Measurements from ENCODE around the gene BCKDK. TPM values are rescaled to one million over a fixed set of nuclear protein-coding genes. Genes with fewer than 3 reads are reported as not detected.

Gene BCKDK
- total RNA-seq, 1 donor from 2014 or later = 47.5 TPM

DNA sequence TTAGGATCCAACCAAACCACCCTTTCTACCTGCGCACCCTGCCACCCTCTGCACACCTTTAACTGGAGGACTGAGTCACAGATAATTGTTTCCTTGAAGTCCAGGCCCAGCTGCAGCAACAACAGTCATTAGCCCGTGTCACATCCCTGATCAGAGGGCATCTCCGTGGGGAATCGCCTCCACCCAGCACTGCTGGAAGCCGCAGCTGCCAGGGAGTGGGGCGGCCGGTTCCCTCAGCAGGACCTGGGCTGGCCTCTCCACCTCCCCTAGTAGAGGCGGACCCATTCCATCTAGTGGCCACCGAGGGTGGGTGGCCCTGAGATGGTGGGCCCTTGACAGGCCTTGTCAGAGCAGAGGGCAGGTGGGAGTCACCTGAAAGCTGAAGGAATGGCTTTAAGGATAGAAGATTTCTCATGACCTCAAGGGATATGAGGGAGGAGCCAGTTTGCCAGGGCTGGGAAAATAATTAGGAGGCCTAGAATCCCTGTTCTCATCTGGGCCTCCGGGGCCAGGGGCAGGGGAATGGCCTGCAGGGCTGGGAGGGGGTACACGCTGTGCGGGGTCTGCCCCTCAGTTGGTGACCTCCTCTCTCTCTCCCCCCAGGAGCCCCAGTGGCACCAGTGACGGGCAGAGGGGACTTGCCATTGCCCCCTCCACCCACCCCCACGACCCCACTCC is 25.7 kb upstream of the BCKDK start:
- DNase-seq (ENCODE audit: low spot score) = no peak
- no peak overlapping the region for H3K27ac Mint-ChIP-seq
- H3K27me3 Mint-ChIP-seq (ENCODE audit: low read depth) = no peaks in the 10 kb centered on the region
- H3K4me1 Mint-ChIP-seq (ENCODE audit: low read depth) = peaks cover 2% of the 10 kb centered on the region
- H3K9me3 Mint-ChIP-seq = no peaks in the 10 kb centered on the region
- H3K4me3 Mint-ChIP-seq (ENCODE audit: low read depth) = no peak overlapping the region
- peaks cover 43% of the 10 kb centered on the region for H3K36me3 Mint-ChIP-seq (ENCODE audit: low read depth)
- intact Hi-C loops (cut with micrococcal nuclease) = no loop called here

DNA sequence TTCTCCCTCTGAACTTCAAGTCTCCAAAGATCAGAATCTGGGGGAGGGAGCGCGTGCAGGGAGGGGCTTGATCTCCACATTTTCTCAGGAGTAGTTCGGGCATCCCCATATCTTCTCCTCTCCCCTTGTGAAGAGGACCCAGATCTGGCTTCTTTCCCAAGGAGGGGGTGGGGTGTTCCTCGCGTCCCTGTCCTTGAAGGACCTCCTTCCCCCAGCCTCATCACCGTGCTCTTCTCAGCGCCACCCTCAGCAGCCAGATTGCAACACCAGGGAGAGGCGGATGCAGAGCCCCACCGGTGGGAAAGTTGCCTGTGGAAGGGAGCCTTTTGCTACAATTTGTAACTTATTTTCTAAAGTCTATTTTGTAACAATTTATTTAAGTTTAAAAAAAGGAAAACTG is 25.1 kb upstream of the BCKDK start:
- no peaks in the 10 kb centered on the region for H3K27me3 Mint-ChIP-seq (ENCODE audit: low read depth)
- H3K4me1 Mint-ChIP-seq (ENCODE audit: low read depth) = peaks cover 2% of the 10 kb centered on the region
- no peak overlapping the region for H3K4me3 Mint-ChIP-seq (ENCODE audit: low read depth)
- no peak overlapping the region for H3K27ac Mint-ChIP-seq
- peaks cover 37% of the 10 kb centered on the region for H3K36me3 Mint-ChIP-seq (ENCODE audit: low read depth)
- H3K9me3 Mint-ChIP-seq = no peaks in the 10 kb centered on the region
- DNase-seq (ENCODE audit: low spot score) = no peak
- intact Hi-C loops (cut with micrococcal nuclease) = no loop called here

DNA sequence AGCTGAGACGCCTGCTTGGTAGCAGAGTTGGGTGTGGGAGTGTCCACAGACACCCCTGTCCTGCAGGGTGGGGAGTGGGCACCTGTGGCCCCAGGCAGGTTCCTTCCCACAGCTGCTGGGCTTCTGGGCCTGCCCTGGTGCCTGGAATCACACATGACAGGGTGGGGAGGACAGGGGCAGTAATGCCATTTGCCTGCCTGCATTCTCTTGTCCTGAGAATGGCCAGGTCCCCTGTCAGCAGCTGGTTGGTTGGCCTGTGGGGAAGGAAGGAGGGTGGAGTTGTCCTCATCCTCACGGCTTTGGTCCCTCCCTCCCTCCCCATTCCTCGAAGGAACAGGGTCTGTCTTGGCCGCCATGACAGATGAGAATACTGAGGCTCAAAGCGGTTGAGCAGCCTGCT is 24.6 kb upstream of the BCKDK start:
- Mint-ChIP-seq H3K4me3 (ENCODE audit: low read depth) (no peak overlapping the region), H3K9me3 (no peaks in the 10 kb centered on the region), H3K27me3 (ENCODE audit: low read depth) (no peaks in the 10 kb centered on the region), H3K4me1 (ENCODE audit: low read depth) (peaks cover 2% of the 10 kb centered on the region), H3K27ac (no peak overlapping the region), H3K36me3 (ENCODE audit: low read depth) (peaks cover 33% of the 10 kb centered on the region)
- DNase-seq (ENCODE audit: low spot score) = no peak
- intact Hi-C loops (cut with micrococcal nuclease) = no loop called here

DNA sequence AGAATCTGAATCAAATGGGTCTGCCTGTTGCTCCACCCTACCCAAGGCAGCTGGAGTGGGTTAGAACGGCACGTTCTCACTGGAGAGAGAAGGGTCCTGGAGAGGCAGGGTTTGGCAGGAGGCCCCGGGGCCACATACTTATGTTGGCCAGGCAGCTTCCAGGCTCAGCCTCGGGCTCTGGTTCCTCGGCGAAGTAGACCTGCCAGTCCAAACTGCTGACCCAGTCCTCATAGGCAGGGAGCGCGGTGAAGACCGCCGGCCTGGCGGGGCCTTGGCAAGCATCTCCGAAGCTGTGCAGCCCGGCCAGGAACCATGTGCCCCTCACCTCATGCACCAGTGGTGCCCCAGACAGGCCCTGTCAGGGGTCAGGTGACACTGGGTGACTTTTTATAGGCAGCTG is 24.2 kb upstream of the BCKDK start:
- intact Hi-C loops (cut with micrococcal nuclease) = no loop called here

DNA sequence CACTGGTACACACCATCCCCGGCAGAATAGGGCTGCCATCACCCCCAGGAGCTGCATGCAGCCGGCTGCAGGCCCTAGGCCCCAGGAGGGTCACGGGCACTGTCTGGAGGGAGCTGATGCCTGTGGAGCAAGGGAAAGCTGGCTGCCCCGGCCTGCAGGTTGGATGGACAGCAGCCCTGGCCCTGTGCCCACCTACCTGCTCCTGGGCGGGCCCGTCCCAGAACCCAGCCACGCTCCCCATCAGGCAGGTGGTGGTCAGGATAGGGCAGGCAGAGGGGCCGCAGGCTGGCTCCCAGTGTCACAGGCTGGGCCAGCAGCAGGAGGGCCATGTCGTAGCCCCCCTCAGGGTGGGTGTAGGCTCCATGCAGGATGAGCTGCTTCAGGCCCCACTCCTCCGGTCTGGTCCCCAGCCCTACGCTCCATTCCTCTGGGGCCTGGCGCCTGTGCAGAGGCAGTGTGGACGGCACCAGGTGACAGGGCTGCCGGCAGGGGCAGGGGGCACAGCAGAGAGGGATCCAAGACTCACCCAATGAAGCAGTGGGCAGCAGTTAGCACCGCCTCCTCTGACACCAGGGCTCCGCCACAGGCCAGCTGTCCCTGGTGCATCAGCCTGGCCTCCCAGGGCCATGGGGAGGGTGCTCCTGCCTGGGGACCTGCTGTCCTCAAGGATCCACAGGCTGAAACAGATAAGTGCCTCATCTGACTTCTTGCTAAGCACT is 23.4 kb upstream of the BCKDK start:
- no peak overlapping the region for H3K4me3 Mint-ChIP-seq (ENCODE audit: low read depth)
- no peak overlapping the region for H3K27ac Mint-ChIP-seq
- H3K4me1 Mint-ChIP-seq (ENCODE audit: low read depth) = peaks cover 2% of the 10 kb centered on the region
- DNase-seq (ENCODE audit: low spot score) = no peak
- intact Hi-C loops (cut with micrococcal nuclease) = no loop called here
- peaks cover 27% of the 10 kb centered on the region for H3K36me3 Mint-ChIP-seq (ENCODE audit: low read depth)
- H3K9me3 Mint-ChIP-seq = no peaks in the 10 kb centered on the region
- H3K27me3 Mint-ChIP-seq (ENCODE audit: low read depth) = no peaks in the 10 kb centered on the region

More for the DNA sequence above, 24.2 kb upstream of the BCKDK start:
- no peak overlapping the region for H3K27ac Mint-ChIP-seq
- no peaks in the 10 kb centered on the region for H3K27me3 Mint-ChIP-seq (ENCODE audit: low read depth)
- DNase-seq (ENCODE audit: low spot score) = no peak
- H3K4me3 Mint-ChIP-seq (ENCODE audit: low read depth) = no peak overlapping the region
- H3K9me3 Mint-ChIP-seq = no peaks in the 10 kb centered on the region
- H3K36me3 Mint-ChIP-seq (ENCODE audit: low read depth) = peaks cover 29% of the 10 kb centered on the region
- H3K4me1 Mint-ChIP-seq (ENCODE audit: low read depth) = peaks cover 2% of the 10 kb centered on the region

DNA sequence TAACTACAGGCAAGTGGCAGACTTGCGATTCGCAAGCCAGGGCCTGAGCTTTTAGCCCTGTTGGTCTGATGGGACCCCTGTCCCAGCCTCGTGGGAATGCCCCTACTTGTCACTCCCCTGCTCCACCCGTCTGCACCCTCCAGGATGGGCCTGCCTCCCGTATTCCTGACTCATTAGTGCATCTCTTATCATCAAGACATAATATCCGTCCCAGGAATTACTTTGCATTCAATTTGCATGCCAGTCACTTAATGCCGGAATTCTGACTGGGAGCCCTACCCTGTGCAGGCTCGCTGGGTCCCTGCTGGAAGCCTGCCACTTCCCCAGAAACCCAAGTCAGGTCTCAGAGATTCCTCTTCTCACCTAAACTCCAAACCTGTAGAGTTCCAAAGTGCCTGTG is 22.8 kb upstream of the BCKDK start:
- H3K4me3 Mint-ChIP-seq (ENCODE audit: low read depth) = no peak overlapping the region
- H3K4me1 Mint-ChIP-seq (ENCODE audit: low read depth) = peaks cover 2% of the 10 kb centered on the region
- intact Hi-C loops (cut with micrococcal nuclease) = no loop called here
- no peaks in the 10 kb centered on the region for H3K9me3 Mint-ChIP-seq
- H3K27ac Mint-ChIP-seq = no peak overlapping the region
- DNase-seq (ENCODE audit: low spot score) = no peak
- no peaks in the 10 kb centered on the region for H3K27me3 Mint-ChIP-seq (ENCODE audit: low read depth)
- H3K36me3 Mint-ChIP-seq (ENCODE audit: low read depth) = peaks cover 26% of the 10 kb centered on the region

DNA sequence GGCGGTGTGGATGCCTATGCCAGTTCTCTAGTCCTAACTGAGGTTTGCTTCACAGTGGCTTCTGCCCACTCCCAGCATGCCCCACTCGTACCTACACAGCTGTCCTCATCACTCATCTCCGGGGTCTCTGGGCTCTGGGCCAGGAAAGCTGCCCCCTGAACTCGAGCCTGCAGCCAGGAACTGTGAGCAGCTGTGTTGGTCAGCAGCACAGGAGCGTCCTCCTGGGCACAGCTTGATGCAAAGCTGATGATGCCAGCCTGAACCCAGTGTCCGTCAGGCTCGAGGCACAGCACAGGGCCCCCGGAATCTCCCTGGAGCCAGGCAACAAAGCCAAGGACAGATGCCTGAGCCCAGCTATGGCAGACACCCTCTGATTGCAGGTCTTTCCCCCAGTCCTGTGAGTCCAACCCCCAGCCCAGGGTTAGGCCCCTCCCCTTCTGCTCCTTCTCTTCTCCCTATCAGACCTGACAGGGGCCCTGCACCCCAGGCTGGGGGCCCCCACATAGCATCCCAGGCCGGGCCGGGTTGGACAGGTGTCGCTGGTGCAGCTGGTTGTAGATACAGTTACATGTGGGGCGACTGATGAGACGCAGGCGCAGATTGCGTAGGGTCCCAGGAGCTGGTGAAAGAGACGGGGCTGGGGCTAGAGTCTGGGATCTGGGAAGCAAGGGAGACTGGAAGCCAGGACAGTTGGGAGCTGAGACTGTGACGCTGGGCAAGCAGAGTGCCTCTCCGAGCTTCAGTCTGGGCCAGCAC is 22.1 kb upstream of the BCKDK start:
- H3K9me3 Mint-ChIP-seq = no peaks in the 10 kb centered on the region
- H3K27me3 Mint-ChIP-seq (ENCODE audit: low read depth) = no peaks in the 10 kb centered on the region
- no peak for DNase-seq (ENCODE audit: low spot score)
- no peak overlapping the region for H3K4me3 Mint-ChIP-seq (ENCODE audit: low read depth)
- intact Hi-C loops (cut with micrococcal nuclease) = no loop called here
- no peak overlapping the region for H3K27ac Mint-ChIP-seq
- H3K36me3 Mint-ChIP-seq (ENCODE audit: low read depth) = peaks cover 26% of the 10 kb centered on the region
- peaks cover 2% of the 10 kb centered on the region for H3K4me1 Mint-ChIP-seq (ENCODE audit: low read depth)

DNA sequence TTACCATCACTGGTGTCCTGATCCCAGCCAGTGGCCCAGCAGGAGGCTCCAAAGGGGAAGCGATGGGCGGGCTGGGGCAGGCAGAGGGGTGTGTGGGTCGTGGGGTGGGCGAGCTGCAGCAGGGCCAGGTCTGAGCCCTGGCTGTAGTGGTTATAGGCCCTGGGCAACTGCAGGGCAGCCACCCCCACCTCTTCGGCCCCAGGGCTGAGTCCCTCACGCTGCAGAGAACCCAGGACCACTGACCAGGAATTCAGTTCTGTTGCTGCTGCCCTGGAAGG is 21.6 kb upstream of the BCKDK start:
- DNase-seq (ENCODE audit: low spot score) = no peak
- peaks cover 27% of the 10 kb centered on the region for H3K36me3 Mint-ChIP-seq (ENCODE audit: low read depth)
- intact Hi-C loops (cut with micrococcal nuclease) = no loop called here
- no peaks in the 10 kb centered on the region for H3K9me3 Mint-ChIP-seq
- no peak overlapping the region for H3K4me3 Mint-ChIP-seq (ENCODE audit: low read depth)
- H3K27me3 Mint-ChIP-seq (ENCODE audit: low read depth) = no peaks in the 10 kb centered on the region
- peaks cover 2% of the 10 kb centered on the region for H3K4me1 Mint-ChIP-seq (ENCODE audit: low read depth)
- H3K27ac Mint-ChIP-seq = no peak overlapping the region

DNA sequence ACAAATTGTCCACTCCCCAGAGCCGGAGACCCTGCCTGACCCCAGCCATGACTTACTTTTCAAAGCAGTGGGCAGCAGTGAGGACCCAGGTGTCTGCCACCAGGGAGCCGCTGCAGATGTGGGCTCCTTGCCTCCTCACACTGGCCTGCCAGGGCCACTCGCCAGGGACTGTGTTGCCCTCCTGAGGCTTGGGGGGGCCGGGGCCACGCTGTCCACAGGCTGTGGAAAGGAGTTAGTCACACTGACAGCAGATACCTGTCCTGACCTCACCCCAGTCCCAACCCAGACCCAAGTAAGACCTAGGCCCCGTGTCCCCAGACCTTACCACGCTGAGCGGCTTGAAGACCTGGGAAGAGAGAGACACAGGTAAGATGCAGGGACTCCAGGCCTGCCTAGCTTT is 20.7 kb upstream of the BCKDK start:
- Mint-ChIP-seq H3K9me3 (no peaks in the 10 kb centered on the region), H3K36me3 (ENCODE audit: low read depth) (peaks cover 23% of the 10 kb centered on the region), H3K4me3 (ENCODE audit: low read depth) (no peak overlapping the region), H3K4me1 (ENCODE audit: low read depth) (peaks cover 2% of the 10 kb centered on the region), H3K27me3 (ENCODE audit: low read depth) (no peaks in the 10 kb centered on the region), H3K27ac (no peak overlapping the region)
- no peak for DNase-seq (ENCODE audit: low spot score)
- intact Hi-C loops (cut with micrococcal nuclease) = no loop called here

DNA sequence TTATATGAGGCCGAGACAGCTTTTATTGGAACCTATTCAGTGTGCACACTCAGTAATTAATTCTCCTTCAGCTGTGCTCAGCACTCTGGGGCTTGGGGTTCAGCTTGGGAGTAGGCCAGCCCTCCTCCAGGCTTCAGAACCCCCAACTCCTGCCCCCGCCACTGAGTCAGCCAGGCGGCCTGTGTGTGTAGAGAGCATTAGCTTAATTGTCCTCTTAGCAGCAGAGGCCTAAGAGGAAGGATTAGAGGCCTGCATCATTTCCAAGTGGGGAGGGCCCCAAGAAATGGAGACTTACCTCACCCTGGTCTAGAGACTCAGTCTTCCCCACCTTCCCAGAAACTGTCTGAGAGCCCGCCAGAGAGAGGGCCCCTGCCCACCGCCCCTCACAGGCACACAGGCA is 20.2 kb upstream of the BCKDK start:
- intact Hi-C loops (cut with micrococcal nuclease) = no loop called here
- H3K4me1 Mint-ChIP-seq (ENCODE audit: low read depth) = peaks cover 5% of the 10 kb centered on the region
- no peaks in the 10 kb centered on the region for H3K9me3 Mint-ChIP-seq
- H3K36me3 Mint-ChIP-seq (ENCODE audit: low read depth) = peaks cover 24% of the 10 kb centered on the region
- no peak overlapping the region for H3K4me3 Mint-ChIP-seq (ENCODE audit: low read depth)
- H3K27me3 Mint-ChIP-seq (ENCODE audit: low read depth) = no peaks in the 10 kb centered on the region
- H3K27ac Mint-ChIP-seq = no peak overlapping the region
- no peak for DNase-seq (ENCODE audit: low spot score)

DNA sequence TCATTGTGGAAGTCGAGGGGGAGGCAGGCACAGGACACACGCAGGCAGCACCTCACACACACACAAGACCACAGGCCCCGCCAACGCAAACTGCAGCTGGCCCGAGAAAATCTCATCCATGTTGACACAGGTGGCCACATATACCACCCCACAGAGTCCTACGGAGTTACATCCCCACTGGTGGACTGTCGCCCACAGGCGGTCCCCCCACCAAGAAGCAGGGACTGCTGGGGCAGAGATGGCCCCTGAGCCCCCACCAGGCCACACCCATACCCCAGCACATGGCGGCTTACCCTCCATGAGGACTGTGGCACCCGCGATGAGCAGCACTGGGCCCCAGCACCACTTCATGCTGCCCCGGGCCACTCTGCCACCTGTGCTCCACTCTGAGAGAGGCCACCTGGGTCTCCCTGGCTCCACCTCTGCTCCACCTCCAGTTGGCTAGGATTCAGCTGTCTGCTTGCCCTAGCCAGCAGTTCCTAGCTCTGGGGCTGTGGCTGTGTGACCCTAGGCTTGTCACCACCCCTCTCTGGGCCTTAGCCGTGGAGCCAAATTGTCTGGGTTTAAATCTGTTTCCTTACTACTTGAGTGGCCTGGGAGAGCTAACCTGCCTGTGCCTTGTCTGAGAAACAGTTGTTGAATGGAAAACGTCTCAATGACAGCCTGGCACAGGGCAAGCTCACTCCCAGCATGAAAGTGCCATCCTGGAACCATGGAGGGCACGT is 19.6 kb upstream of the BCKDK start, which contains the start of gene PRSS53:
Gene PRSS53 (minus strand): TSS at position 485 of the 725 bp plus-strand sequence. CDS start 134 bp downstream, at position 351.
- no peaks in the 10 kb centered on the region for H3K9me3 Mint-ChIP-seq
- intact Hi-C loops (cut with micrococcal nuclease) = no loop called here
- no peak within 1 kb of the TSS for H3K4me3 Mint-ChIP-seq (ENCODE audit: low read depth)
- H3K27ac Mint-ChIP-seq = no peak within 1 kb of the TSS
- H3K4me1 Mint-ChIP-seq (ENCODE audit: low read depth) = peaks cover 9% of the 10 kb centered on the region
- no peaks in the 10 kb centered on the region for H3K27me3 Mint-ChIP-seq (ENCODE audit: low read depth)
- peaks cover 24% of the 10 kb centered on the region for H3K36me3 Mint-ChIP-seq (ENCODE audit: low read depth)
- DNase-seq (ENCODE audit: low spot score) = no peak

DNA sequence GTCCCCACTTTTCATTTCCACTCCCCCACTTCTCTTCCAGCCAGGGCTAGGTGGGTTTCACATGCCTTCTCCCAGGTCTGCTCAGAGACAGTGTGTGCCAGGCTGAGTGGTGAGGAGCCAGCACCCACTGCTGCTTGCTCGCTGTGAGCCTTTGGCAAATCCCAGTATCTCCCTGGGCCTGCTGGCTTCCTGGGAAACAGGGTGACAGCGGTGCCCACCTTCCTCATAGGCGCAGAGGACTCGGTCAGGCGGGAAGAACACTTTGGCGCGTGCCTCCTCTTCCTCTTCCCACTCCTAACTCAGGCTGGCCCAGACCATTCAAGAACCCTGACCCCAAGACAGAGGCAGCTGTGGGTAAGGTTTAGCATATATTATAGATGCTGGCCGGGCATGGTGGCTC is 19.0 kb upstream of the BCKDK start:
- intact Hi-C loops (cut with micrococcal nuclease) = no loop called here
- H3K4me1 Mint-ChIP-seq (ENCODE audit: low read depth) = peaks cover 15% of the 10 kb centered on the region
- H3K27ac Mint-ChIP-seq = no peak overlapping the region
- H3K36me3 Mint-ChIP-seq (ENCODE audit: low read depth) = peaks cover 27% of the 10 kb centered on the region
- no peak for DNase-seq (ENCODE audit: low spot score)
- H3K27me3 Mint-ChIP-seq (ENCODE audit: low read depth) = no peaks in the 10 kb centered on the region
- H3K4me3 Mint-ChIP-seq (ENCODE audit: low read depth) = no peak overlapping the region
- no peaks in the 10 kb centered on the region for H3K9me3 Mint-ChIP-seq

DNA sequence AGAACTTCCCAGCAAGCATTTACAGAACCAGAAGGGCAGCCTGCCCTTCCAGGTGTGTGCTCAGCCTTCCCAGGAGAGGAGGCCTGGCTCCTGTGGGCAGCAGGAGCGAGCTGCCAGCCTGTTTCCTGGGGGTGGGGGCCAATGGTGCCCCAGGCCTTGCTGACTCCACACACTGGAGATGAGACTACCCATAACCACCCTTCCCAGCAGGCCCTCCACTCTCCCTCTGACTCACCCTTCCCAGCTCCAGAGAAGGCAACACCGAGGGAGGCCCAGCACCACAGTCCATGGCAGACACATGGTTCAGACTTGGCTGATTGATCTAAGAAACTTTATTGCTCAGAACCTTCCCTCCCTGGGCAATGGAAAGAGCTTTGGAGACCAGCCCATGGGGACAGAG is 17.6 kb upstream of the BCKDK start:
- H3K36me3 Mint-ChIP-seq (ENCODE audit: low read depth) = peaks cover 24% of the 10 kb centered on the region
- H3K4me3 Mint-ChIP-seq (ENCODE audit: low read depth) = no peak overlapping the region
- no peak for DNase-seq (ENCODE audit: low spot score)
- H3K4me1 Mint-ChIP-seq (ENCODE audit: low read depth) = peaks cover 16% of the 10 kb centered on the region
- no peaks in the 10 kb centered on the region for H3K9me3 Mint-ChIP-seq
- no peak overlapping the region for H3K27ac Mint-ChIP-seq
- H3K27me3 Mint-ChIP-seq (ENCODE audit: low read depth) = no peaks in the 10 kb centered on the region
- intact Hi-C loops (cut with micrococcal nuclease) = no loop called here

All from activated T-helper 2 cell treated with anti-CD3 and anti-CD28 coated beads, Interferon-gamma antibody, Interleukin-2, Interleukin-4, amounts not matched to agents 10 μg/mL and 5 μg/mL and 100 μg/mL, durations not matched to agents 14 hours and 24 hours and 36 hours (primary cell).